Activated naive CD8-positive, alpha-beta T cell treated with anti-CD3 and anti-CD28 coated beads, Interleukin-2, amount 10 ng/mL, durations not matched to agents 7 days and 5 days (primary cell): Measurements from ENCODE around the gene STRADA. TPM values are rescaled to one million over a fixed set of nuclear protein-coding genes. Genes with fewer than 3 reads are reported as not detected.

Experiments
- ATAC-seq: fragments of 150-1000 bp; cut with Tn5 transposase; one replicate; pipeline ENCODE4 v1.10.0; 2021; ENCODE audit warnings: low read depth, moderate library complexity
- POLR2A ChIA-PET: fragments of 350-600 bp; sonication (Branson Sonifier 250); formaldehyde crosslinking; loops from one replicate; lab custom pipeline; 2021; ENCODE audit warnings: antibody characterized with exemption; lab: Charles Lee
- DNase-seq: peaks from one replicate; pipeline ENCODE4 v3.0.0; 2021
- H3K27ac Mint-ChIP-seq: one replicate; pipeline ENCODE4 v1.8.0; 2022; ENCODE audit warnings: mild to moderate bottlenecking, mixed read lengths
- H3K27me3 Mint-ChIP-seq: one replicate; pipeline ENCODE4 v1.8.0; 2022; ENCODE audit warnings: mild to moderate bottlenecking, moderate library complexity, mixed read lengths
- H3K36me3 Mint-ChIP-seq: one replicate; pipeline ENCODE4 v1.8.0; 2021; ENCODE audit warnings: mild to moderate bottlenecking, mixed read lengths
- H3K4me1 Mint-ChIP-seq: one replicate; pipeline ENCODE4 v1.8.0; 2021; ENCODE audit warnings: mixed read lengths
- H3K4me3 Mint-ChIP-seq: one replicate; pipeline ENCODE4 v1.8.0; 2022; ENCODE audit warnings: mild to moderate bottlenecking, moderate library complexity, mixed read lengths
- H3K9me3 Mint-ChIP-seq: one replicate; pipeline ENCODE4 v1.8.0; 2021; ENCODE audit warnings: mixed read lengths
- total RNA-seq, 2 experiments: library from RNA; stranded (reverse); gene quantifications; one replicate each; pipeline ENCODE4 v1.2.3, GENCODE V29; 2021

STRADA gene
- total RNA-seq, 2 experiments from 2014 or later = 54.0 to 61.4 TPM

DNA sequence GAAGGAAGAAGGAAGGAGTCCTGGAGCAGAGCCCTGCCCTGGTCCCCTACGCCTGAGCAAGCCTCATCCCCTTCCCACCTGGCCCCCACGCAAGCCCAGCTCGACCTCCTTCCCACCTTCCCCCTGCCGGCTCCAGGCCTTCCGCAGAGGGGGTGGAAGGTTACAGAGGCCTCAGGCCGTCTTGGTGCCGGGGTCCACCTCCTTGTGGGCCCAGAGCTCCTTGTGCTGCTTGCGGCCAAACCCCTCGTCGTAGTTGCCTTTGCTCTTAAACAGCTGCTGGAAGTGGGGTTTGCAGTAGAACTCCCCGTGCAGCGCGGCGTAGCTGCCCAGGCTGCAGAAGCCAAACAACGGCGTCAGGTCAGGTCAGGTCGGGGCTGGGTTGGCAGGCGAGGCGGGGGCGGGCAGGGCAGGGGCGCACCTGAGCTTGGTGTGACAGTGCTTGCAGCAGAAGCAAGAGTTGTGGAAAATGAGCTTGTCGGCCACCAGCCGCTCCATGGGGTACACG lies 43.2 kb downstream of the STRADA start:
- Mint-ChIP-seq H3K36me3 (peaks cover 37% of the 10 kb centered on the region), H3K4me3 (peak overlapping the region; percentile 98), H3K27ac (peak overlapping the region; percentile 99), H3K27me3 (no peaks in the 10 kb centered on the region), H3K4me1 (peaks cover 47% of the 10 kb centered on the region), H3K9me3 (no peaks in the 10 kb centered on the region)
- DNase-seq = peak; percentile 64
- ATAC-seq = no peak
- POLR2A ChIA-PET = interaction anchor here (0.7 to 4.4 kb wide), 26 partner anchors 10 to 809 kb away, joined by 3 to 100 read pairs (median 5); partner anchors contain the start of genes CCDC47, CEP95, DDX42 and DDX5

DNA sequence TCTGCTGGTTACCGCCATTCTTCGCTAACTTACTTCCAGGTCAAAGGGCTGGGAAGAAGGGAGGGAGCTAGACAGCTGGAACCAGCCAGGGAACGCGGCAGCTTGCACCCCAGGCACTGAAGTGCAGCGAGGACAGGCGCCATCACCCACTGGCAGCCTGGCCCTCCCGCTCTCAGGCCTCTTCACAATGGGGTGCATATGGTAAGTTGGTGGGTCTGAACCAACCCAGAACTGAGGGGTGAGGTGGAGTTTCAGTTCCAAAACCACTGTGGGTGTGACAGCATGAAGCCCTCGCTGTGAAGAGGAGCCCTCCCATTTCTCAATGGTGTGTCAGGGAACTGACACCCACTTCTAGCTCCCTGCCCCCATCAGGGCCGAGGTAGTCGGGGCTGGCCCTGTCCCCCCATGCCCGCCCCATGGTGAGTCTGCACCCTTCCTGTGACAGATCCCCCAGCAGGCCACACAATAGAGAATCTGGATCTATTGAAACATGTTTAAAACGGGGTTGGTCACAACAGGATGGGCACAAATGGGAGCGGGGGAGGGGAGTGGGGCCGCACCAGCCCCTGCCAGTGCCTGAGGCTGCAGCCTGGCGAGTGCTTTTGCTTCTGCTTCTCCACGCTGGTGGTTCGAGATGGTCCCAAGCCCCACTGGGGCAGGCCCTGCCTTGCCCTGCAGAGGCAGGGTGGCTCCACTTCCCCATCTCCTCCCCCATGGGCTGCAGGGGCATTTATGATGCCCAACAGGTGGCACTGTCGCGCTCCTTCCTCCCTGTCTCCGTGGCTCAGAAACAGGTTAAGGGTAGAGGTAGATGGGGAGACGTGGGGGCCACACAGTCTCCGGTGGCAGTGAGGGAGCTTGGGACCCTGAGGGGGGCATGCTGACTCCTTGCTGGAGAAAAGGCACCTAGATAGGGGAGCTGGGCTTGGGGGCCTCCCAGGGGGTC lies 44.0 kb downstream of the STRADA start:
- Mint-ChIP-seq H3K9me3 (no peaks in the 10 kb centered on the region), H3K36me3 (peaks cover 33% of the 10 kb centered on the region), H3K4me1 (peaks cover 42% of the 10 kb centered on the region), H3K4me3 (peak overlapping the region; percentile 98), H3K27ac (peak overlapping the region; percentile 99), H3K27me3 (no peaks in the 10 kb centered on the region)
- ATAC-seq (peak; percentile 35), DNase-seq (peak; percentile 85)
- POLR2A ChIA-PET = interaction anchor here (0.5 to 4.4 kb wide), 36 partner anchors 10 to 809 kb away, joined by 3 to 100 read pairs (median 5); partner anchors contain the start of genes CCDC47, CEP95, DDX42 and DDX5

DNA sequence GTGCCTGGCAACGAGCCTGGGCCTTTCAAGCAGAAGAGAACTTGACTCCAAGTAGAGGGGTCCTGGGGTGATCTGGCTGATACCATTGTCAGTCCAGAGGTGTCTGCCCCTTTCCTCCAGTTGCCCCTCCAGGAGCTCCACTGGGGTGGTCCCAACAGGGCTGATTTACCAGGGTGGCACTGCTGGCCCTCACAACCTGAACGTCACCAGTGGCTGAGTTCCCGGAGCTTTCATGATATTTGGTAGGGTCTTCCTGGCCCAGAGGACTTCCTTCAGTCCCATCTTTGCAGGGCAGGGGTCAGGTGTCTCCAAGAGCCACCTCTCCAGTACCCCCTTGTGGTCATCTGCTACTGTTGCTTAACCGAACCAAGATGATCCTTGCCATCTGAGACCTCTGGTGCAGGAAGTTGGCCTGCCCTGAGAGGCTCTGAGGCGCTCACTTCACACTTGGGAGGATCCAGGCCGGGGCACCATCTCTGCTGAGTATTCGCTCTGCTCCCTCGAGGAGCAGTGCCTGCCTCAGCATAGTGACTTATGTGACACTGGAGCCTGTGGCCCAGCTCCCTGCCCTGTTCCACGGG lies 45.1 kb downstream of the STRADA start:
- Mint-ChIP-seq H3K4me1 (peaks cover 33% of the 10 kb centered on the region), H3K36me3 (peaks cover 29% of the 10 kb centered on the region), H3K4me3 (peak overlapping the region; percentile 98), H3K27ac (peak overlapping the region; percentile 99), H3K27me3 (no peaks in the 10 kb centered on the region), H3K9me3 (no peaks in the 10 kb centered on the region)
- peak; percentile 59 for DNase-seq
- ATAC-seq = peak; percentile 3
- POLR2A ChIA-PET = interaction anchor here (0.5 to 4.4 kb wide), 19 partner anchors 9 to 144 kb away, joined by 3 to 100 read pairs (median 5); partner anchors contain the start of genes CCDC47, DDX42, MAP3K3 and STRADA

GRCh38 chr17:63695889-63696288 lies 45.7 kb downstream of the STRADA start:
- Mint-ChIP-seq H3K9me3 (no peaks in the 10 kb centered on the region), H3K27ac (peak overlapping the region; percentile 99), H3K27me3 (no peaks in the 10 kb centered on the region), H3K4me1 (peaks cover 29% of the 10 kb centered on the region), H3K4me3 (peak overlapping the region; percentile 98), H3K36me3 (peaks cover 30% of the 10 kb centered on the region)
- POLR2A ChIA-PET = interaction anchor here (1.1 to 4.4 kb wide), 13 partner anchors 8 to 152 kb away, joined by 3 to 64 read pairs (median 8); partner anchors contain the start of genes CCDC47, DDX42 and MAP3K3
- DNase-seq (no peak), ATAC-seq (no peak)

DNA sequence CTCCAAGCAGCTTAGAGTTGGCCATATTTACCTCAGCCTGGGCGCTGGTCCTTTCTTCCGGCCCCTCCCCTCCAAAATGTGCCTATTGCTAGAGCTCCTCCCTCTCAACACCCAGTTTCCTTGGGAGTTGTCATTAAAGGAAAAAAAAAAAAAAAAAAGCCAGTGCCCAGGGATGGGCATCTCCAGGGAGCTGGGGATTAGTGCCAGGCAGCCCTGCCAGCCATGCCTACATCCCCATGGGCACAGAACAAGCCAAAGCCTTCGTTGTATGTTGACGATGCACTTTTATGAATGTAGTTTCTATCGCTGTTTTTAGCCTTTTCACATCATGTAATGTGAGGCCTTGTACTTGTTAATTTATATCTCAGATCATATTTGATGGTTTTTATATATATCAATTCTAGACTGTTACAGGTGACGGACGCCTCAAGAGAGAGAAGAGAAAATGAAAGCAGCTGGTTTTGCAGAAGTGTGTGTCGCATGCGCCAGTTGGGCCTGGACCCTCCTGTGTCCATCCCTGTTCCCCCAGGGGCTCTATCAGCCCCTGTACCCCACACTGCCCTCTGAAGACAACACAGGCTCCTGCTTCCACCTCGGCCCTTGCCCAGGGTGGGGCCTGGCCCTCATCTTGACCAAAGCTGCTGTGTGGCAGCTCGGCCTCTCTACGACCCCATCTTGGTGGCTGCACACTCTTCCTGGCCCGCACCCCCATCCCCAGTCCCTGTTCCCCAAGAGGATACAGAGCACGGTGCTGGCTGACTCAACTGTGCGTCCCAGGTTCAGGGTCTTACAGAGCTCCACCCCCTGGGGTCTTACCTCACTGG lies 46.4 kb downstream of the STRADA start:
- Mint-ChIP-seq H3K4me3 (peak overlapping the region; percentile 51), H3K9me3 (no peaks in the 10 kb centered on the region), H3K27ac (peak overlapping the region; percentile 99), H3K27me3 (no peaks in the 10 kb centered on the region), H3K4me1 (peaks cover 29% of the 10 kb centered on the region), H3K36me3 (peaks cover 31% of the 10 kb centered on the region)
- DNase-seq = peak; percentile 46
- no peak for ATAC-seq
- POLR2A ChIA-PET = interaction anchor here (0.6 to 4.4 kb wide), 18 partner anchors 7 to 1189 kb away, joined by 3 to 64 read pairs (median 5); partner anchors contain the start of genes CCDC47, DDX42 and MAP3K3

DNA sequence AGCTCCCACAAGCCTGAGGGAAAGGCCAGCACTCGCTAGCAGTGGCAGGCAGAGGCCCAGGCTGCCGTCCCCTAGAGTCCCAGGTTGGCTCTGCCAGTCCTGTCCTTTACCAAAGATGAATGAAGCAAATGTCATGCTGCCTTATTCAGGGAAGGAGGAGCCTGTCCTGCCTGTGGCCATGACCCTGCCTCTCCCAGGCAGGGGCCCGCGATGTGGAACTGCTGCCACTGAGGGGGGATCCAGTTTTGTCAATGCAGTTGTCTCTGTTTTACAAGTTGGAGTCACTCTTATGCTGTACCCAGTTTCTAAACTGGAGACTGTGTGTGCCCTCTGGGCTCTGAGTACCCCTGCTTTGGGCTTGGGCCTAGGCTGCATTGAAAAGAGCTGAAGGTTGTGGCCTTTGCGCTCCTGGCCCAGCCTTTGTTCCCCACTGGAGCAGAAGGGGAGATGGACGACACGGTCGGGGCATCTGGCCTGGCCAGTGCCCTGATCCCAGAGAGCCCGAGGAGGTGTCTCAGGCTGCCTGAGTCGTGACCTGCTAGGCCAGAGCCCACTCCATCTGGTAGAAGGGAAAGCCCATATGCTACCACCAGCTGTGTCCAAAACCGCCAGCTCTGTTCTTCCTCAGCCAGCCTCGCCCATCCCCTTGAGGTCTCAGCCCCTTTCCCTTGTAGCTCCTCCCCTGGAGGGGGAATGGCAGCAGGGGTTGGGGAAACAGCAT lies 47.2 kb downstream of the STRADA start:
- POLR2A ChIA-PET = interaction anchor here (0.6 to 4.1 kb wide), 18 partner anchors 8 to 269 kb away, joined by 3 to 17 read pairs (median 5); partner anchors contain the start of genes CCDC47, DDX42 and MAP3K3
- no peaks in the 10 kb centered on the region for H3K27me3 Mint-ChIP-seq
- H3K4me3 Mint-ChIP-seq = peak overlapping the region; percentile 51
- peaks cover 31% of the 10 kb centered on the region for H3K36me3 Mint-ChIP-seq
- H3K9me3 Mint-ChIP-seq = no peaks in the 10 kb centered on the region
- H3K27ac Mint-ChIP-seq = peak overlapping the region; percentile 99
- ATAC-seq = no peak
- H3K4me1 Mint-ChIP-seq = peaks cover 29% of the 10 kb centered on the region
- no peak for DNase-seq

DNA sequence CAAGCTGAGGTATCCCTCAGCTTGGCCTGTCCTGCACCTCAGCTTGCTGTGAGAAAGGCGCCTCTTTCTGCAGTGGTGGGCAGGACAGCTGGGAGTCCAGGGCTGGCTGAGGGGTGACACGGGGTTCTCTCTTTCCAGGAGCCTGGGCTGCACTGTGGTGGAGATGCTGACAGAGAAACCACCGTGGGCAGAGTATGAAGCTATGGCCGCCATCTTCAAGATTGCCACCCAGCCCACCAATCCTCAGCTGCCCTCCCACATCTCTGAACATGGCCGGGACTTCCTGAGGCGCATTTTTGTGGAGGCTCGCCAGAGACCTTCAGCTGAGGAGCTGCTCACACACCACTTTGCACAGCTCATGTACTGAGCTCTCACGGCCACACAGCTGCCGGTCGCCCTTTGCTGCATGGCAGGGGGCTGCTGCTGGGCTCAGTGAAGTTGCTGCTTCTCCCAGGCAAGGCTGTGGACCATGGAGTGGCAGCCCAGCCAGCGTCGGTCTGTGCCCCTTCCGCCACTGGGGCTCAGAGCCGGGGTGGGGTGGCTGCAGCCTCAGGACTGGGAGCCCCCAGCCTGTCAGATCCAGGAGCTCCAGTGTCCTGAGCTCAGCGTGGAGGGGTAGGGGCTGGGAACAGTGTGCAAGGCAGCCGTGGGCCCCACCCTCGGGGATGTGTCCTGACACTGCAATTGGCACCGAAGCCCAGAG lies 48.0 kb downstream of the STRADA start:
- Mint-ChIP-seq H3K36me3 (peaks cover 30% of the 10 kb centered on the region), H3K4me3 (no peak overlapping the region), H3K4me1 (peaks cover 29% of the 10 kb centered on the region), H3K27ac (peak overlapping the region; percentile 51), H3K27me3 (no peaks in the 10 kb centered on the region), H3K9me3 (no peaks in the 10 kb centered on the region)
- DNase-seq (no peak), ATAC-seq (no peak)
- POLR2A ChIA-PET = interaction anchor here (0.9 to 4.1 kb wide), 7 partner anchors 9 to 80 kb away, joined by 4 to 17 read pairs (median 8); partner anchors contain the start of genes CCDC47, DDX42 and MAP3K3

DNA sequence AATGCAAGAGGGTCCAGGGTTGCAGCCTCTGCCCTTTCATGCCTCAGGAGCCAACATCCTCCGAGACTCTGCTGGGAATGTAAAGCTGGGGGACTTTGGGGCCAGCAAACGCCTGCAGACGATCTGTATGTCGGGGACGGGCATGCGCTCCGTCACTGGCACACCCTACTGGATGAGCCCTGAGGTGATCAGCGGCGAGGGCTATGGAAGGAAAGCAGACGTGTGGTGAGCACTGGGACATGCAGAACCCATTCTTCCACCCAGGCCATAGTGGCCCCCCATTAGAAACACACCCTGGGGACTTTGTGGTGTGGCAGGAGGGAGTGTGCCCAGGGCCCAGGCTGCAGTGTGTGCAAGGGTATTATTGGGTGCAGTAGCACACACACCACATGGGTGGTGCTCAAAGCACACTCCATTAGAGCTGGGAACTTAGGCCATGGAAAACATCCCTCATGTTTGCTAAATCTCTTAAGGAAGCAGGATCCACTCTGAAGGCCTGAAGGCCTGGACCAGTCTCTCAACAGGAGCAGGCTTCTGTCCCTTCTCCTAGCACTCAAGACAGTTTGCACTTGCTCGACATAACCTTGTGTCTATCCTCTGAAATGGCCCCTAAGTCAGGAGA lies 49.3 kb downstream of the STRADA start:
- no peaks in the 10 kb centered on the region for H3K27me3 Mint-ChIP-seq
- no peaks in the 10 kb centered on the region for H3K9me3 Mint-ChIP-seq
- no peak overlapping the region for H3K4me3 Mint-ChIP-seq
- no peak for DNase-seq
- POLR2A ChIA-PET = interaction anchor here (0.6 to 4.1 kb wide), 4 partner anchors 9 to 90 kb away, joined by 3 to 17 read pairs (median 3); partner anchors contain the start of gene MAP3K3
- ATAC-seq = no peak
- peaks cover 26% of the 10 kb centered on the region for H3K4me1 Mint-ChIP-seq
- no peak overlapping the region for H3K27ac Mint-ChIP-seq
- H3K36me3 Mint-ChIP-seq = peaks cover 20% of the 10 kb centered on the region

GRCh38 chr17:63689479-63689878 lies 52.1 kb downstream of the STRADA start:
- Mint-ChIP-seq H3K4me1 (peaks cover 2% of the 10 kb centered on the region), H3K27me3 (no peaks in the 10 kb centered on the region), H3K4me3 (no peak overlapping the region), H3K27ac (no peak overlapping the region), H3K9me3 (no peaks in the 10 kb centered on the region), H3K36me3 (peaks cover 8% of the 10 kb centered on the region)
- POLR2A ChIA-PET = no interaction called here
- no peak for DNase-seq
- no peak for ATAC-seq

GRCh38 chr17:63688396-63689020 lies 53.1 kb downstream of the STRADA start:
- Mint-ChIP-seq H3K27ac (no peak overlapping the region), H3K36me3 (peaks cover 12% of the 10 kb centered on the region), H3K4me1 (no peaks in the 10 kb centered on the region), H3K4me3 (no peak overlapping the region), H3K27me3 (no peaks in the 10 kb centered on the region), H3K9me3 (no peaks in the 10 kb centered on the region)
- POLR2A ChIA-PET = interaction anchor here (1.2 kb wide), 1 partner anchor 8 kb away, joined by 5 read pairs; no protein-coding TSS in a partner anchor
- DNase-seq = no peak
- ATAC-seq = no peak
